ENCODE results near the gene MITF.

- TF ChIP-seq, protein P1, sequence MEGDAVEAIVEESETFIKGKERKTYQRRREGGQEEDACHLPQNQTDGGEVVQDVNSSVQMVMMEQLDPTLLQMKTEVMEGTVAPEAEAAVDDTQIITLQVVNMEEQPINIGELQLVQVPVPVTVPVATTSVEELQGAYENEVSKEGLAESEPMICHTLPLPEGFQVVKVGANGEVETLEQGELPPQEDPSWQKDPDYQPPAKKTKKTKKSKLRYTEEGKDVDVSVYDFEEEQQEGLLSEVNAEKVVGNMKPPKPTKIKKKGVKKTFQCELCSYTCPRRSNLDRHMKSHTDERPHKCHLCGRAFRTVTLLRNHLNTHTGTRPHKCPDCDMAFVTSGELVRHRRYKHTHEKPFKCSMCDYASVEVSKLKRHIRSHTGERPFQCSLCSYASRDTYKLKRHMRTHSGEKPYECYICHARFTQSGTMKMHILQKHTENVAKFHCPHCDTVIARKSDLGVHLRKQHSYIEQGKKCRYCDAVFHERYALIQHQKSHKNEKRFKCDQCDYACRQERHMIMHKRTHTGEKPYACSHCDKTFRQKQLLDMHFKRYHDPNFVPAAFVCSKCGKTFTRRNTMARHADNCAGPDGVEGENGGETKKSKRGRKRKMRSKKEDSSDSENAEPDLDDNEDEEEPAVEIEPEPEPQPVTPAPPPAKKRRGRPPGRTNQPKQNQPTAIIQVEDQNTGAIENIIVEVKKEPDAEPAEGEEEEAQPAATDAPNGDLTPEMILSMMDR (IDR thresholded peaks at IDR 0.05; ENCODE audit: low read depth, low read length), result no peak
- TF ChIP-seq, protein P2, sequence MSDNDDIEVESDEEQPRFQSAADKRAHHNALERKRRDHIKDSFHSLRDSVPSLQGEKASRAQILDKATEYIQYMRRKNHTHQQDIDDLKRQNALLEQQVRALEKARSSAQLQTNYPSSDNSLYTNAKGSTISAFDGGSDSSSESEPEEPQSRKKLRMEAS (IDR thresholded peaks at IDR 0.05; ENCODE audit: low read depth, low read length), result no peak
Measured at GRCh38 chr3:69695443-69695842, 43.8 kb upstream of the MITF start.
